NCI-H2107 treated with DMSO at 0.1 percent for 48 hours (cell line): ENCODE results near the gene B3GNT7.
"Not testable (repeated sequence)": the region's sequence is repeated elsewhere in the genome, so short reads cannot be mapped to it uniquely, and the experiment has no call there.

Source experiments
- DNase-seq: peaks from one replicate; lab custom pipeline; 2025; ENCODE audit not compliant: unreplicated experiment; lab: John Stamatoyannopoulos, UW

Gene B3GNT7

DNA sequence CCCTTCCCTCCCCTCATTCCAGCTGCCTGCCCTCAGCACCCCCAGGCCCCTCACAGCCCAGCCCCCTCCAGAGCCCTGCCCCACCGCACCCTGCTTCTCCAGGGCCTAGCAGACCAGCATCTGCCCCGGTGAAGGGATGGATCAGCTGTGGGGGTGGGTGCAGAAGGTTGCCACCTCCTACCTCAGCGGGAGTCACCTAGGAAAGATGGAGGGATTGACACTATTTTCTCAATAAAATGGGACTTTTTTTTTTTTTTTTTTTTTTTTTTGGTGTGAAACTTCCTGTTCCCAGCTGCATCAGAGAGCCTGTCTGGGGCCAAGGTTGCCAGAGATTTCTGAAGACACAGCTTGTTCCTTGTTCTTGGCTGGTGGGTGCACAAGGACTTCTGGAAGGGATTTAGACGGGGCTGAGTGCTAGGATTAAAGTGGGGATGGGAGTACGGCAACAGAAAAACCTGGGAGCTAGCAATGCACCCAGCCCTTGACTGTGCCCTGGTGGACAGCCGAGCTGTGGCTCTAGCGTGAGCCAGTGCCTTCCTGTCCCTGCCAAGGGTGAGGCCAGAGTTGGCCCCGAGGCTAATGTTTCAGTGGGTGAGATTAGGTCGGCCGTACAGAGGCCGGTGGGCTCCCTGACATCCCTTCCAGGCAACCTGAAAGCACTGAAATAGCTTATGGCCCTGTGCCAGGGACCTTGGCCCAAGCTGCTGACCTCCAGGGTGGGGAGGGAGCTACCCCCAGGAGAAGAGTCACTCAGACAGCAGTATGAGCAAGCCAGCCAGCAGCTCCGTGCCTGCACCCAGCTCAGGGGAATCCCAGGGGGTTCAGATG, 4.6 kb downstream of the B3GNT7 start:
- DNase-seq: no peak

DNA sequence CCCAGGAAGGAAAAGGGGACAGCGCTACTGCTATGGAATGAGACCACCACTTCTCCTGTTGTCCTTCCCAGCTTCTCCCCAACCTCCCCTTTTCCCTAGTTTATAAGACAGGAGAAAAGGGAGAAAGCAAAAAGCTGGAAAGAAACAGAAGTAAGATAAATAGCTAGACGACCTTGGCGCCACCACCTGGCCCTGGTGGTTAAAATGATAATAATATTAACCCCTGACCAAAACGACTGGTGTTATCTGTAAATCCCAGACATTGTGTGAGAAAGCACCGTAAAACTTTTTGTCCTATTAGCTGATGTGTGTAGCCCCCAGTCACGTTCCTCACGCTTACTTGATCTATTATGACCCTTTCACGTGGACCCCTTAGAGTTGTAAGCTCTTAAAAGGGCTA, 5.2 kb downstream of the B3GNT7 start:
- not testable (repeated sequence) for DNase-seq

DNA sequence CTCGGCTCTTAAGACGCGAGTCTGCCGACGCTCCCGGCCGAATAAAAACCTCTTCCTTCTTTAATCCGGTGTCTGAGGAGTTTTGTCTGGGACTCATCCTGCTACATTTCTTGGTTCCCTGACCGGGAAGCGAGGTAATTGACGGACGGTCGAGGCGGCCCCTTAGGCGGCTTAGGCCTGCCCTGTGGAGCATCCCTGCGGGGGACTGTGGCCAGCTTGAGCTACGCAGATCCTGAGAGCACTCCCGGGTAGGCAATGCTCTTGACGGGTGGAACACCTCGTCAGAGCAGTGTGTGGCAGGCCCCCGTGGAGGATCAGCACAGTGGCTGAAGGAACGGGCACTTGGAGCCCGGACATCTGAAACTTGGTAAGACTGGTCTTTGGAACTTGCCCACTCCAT, 5.6 kb downstream of the B3GNT7 start:
- not testable (repeated sequence) for DNase-seq

DNA sequence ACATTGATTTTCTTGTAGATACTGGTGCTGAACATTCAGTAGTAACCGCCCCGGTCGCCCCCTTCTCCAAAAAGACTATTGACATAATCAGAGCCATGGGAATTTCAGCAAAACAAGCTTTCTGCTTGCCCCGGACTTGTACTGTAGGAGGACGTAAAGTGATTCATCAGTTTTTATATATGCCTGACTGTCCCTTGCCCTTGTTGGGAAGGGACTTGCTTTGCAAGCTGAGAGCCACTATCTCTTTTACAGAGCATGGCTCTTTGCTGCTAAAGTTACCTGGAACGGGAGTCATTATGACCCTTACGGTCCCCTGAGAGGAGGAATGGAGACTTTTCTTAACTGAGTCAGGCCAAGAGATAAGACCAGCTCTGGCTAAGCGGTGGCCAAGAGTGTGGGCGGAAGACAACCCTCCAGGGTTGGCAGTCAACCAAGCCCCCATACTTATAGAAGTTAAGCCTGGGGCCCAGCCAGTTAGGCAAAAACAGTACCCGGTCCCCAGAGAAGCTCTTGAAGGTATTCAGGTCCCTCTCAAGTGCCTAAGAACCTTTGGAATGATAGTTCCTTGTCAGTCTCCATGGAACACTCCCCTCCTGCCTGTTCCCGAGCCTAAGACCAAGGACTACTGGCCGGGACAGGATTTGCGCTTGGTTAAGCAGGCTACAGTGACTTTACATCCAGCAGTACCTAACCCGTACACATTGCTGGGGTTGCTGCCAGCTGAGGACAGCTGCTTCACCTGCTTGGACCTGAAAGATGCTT, 8.1 kb downstream of the B3GNT7 start:
- not testable (repeated sequence) for DNase-seq

DNA sequence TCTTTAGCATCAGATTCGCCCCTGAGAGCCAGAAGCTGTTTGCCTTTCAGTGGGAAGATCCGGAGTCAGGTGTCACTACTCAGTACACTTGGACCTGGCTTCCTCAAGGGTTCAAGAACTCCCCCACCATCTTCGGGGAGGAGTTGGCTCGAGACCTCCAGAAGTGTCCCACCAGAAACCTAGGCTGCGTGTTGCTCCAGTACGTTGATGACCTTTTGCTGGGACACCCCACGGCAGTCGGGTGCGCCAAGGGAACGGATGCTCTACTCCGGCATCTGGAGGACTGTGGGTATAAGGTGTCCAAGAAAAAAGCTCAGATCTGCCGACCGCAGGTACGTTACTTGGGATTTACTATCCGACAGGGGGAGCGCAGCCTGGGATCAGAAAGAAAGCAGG, 8.7 kb downstream of the B3GNT7 start:
- DNase-seq: not testable (repeated sequence)

DNA sequence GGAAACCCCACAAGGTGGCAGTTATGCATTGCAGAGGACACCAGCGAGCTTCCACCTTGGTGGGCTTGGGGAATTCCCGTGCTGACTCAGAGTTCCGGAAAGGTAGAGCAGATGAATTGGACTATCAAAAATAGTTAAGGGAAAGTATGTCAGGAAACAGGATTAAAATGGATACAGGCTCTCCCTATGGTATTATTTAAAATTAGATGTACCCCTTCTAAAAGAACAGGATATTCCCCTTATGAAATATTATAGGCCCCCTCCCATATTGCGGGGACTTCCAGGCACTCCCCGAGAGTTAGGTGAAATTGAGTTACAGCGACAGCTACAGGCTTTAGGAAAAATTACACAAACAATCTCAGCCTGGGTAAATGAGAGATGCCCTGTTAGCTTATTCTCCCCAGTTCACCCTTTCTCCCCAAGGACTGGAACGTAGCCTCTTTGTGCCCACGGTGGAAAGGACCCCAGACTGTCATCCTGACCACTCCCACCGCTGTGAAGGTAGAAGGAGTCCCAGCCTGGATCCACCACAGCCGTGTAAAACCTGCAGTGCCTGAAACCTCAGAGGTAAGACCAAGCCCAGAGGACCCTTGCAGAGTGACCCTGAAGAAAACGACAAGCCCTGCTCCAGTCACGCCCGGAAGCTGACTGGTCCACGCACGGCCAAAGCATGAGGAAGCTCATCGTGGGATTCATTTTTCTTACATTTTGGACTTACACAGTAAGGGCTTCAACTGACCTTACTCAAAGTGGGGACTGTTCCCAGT, 10.3 kb downstream of the B3GNT7 start:
- not testable (repeated sequence) for DNase-seq

DNA sequence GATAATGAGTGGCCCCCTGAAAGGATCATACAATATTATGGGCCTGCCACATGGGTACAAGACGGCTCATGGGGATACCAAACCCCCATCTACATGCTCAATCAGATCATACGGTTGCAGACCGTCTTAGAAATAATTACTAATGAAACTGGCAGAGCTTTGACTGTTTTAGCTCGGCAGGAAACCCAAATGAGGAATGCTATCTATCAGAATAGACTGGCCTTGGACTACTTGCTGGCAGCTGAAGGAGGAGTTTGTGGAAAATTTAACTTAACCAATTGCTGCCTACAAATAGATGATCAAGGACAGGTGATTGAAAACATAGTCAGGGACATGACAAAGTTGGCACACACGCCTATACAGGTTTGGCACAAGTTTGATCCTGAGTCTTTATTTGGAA, 12.2 kb downstream of the B3GNT7 start:
- DNase-seq: not testable (repeated sequence)

DNA sequence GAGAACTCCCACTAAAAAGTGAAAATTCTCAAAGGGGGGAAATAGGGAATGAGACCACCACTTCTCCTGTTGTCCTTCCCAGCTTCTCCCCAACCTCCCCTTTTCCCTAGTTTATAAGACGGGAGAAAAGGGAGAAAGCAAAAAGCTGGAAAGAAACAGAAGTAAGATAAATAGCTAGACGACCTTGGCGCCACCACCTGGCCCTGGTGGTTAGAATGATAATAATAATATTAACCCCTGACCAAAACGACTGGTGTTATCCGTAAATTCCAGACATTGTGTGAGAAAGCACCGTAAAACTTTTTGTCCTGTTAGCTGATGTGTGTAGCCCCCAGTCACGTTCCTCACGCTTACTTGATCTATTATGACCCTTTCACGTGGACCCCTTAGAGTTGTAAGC, 12.8 kb downstream of the B3GNT7 start:
- DNase-seq: not testable (repeated sequence)

DNA sequence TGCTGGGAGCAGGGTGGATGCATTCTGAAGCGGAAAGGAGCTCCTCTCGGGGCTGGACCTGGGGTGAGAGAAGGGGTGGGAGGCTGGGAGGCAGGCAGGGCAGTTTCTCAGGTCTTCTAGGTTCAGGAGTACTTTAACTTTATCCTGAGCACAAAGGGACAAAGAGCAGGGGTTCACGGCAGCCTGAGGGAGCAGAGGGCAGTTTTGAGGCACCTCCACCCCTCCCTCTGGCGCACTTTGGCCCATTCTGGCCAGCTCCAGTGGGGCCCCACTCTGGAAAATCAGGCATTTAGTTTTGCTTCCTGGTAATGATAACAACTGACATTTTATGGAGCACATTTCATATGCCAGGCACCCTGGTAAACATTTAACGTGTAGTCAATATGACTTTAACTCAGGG, 14.3 kb downstream of the B3GNT7 start:
- DNase-seq: no peak

DNA sequence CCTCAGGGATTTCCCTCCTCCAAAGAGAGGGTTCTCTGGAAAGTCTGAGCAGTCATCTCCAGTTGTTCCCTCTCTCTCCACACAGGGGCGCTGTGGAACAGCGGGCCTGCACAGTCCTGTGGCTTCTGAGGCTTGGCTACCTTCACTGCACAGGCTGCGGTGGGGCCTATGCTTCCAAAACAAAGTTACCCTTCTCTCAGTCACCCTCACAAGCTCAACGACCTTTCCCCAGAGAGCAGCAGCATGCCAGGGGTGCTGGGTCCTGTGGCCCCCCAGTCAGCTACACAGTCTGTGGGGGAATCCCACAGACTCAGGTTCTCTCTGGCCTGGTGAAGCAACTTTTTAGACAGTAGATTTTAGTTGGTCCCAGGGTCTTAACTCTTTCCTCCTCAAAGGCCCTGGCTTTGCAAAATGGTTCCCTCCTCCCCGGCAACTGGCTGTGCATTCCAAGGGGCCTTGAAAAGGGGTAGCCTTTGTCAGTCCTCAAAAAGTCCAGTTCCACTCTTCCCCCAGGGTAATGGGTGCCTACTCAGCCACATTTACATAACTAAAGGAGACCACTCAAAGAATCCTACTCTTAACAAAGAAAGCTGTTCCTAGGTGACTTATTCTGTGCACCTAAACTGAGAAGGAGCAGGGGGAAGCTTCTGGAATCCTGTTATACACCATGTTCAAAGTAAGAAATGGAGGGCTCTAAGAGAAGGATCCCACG, 14.9 kb downstream of the B3GNT7 start:
- DNase-seq: no peak

DNA sequence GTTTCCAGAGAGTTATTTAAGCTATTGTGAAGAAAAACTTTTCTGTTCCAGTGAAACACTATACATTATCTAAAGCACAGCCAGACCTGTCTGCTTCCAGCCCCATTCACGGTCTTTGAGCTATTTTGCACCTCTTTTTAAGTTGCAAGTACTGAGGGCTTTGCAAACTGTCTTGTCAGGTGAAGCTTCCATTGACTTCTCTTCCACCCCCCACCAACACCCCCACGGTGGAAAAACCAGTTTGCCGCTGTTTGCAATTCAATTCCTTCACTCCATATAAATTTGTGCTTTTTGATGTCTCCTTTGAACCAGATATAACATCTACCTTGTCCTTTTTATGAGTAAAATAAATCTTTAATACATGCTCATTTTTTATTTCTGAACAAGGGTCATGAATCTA, 15.7 kb downstream of the B3GNT7 start:
- no peak for DNase-seq

DNA sequence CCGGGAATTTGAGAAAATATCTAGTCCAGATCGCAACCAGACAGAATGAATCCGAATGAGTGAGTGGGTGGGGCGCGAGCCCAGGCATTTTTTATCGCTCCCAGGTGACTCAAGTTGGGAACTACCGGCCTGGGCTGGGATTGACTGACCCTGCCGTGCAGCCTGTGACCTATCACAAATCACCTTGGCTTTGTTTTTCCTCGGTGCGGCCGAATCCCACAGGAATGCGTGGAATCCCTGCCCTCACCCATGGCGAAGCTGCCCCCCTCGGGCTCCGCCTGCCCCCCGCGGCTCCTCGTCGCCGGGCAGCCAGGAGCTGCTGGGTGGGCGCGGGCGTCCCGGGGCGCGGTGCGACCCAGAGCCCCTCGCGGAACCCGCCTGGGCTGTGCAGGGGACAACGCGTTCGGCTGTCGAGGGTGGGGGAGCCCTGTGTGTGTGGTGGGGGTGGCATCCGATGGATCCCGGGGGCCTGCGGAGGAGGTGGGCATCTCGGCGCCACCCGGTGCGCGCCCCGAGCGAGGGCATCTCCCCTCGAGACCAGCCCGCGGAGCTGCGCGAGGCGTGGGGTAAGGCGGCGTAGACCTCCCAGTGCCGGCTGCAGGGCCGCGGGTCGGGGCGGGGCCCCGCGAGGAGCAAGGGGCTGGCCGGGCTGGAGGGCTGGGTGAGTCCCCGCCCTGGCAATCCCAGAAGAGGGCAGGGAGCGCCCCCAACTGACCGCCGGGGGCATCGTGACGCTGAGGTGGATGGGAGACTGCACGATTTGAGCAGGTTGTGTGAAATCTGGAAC, 16.5 kb downstream of the B3GNT7 start:
- peak; percentile 52 for DNase-seq

DNA sequence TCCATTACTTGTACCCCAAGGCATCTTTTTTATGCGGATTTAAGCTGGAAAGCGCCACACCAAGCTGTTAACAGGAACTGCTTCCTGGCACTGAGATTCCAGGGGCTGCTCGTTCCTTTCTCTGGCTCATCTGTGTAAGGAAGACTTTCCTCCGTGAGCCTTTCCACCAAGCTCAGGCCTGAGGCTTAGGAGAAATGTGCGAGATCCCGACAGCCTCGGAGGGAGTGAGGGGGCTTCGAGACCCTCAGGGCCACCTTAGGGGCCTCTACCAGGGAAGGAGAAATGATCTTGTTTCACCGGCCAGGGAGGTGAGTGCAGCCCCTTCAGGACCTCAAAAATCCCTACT, 17.1 kb downstream of the B3GNT7 start:
- no peak for DNase-seq

DNA sequence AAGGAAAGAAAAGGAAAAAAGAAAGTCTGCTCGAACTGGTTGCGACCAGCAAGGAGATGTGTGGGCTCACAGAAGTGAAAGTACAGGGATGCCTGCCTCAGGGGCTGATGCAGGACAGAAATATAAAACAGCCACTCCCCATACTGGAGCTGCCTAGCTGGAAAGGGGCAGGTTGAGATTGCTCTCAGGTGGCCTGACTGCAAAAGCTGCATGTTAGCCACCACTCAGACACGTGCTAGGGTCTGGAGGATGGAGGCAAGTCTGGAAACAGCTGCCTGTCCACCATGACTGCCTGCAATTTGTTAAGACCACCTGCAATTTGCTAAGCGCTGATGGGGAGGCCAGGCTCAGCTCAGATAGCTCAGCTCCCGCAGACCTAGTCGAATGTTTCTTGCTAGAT, 17.9 kb downstream of the B3GNT7 start:
- DNase-seq: no peak

DNA sequence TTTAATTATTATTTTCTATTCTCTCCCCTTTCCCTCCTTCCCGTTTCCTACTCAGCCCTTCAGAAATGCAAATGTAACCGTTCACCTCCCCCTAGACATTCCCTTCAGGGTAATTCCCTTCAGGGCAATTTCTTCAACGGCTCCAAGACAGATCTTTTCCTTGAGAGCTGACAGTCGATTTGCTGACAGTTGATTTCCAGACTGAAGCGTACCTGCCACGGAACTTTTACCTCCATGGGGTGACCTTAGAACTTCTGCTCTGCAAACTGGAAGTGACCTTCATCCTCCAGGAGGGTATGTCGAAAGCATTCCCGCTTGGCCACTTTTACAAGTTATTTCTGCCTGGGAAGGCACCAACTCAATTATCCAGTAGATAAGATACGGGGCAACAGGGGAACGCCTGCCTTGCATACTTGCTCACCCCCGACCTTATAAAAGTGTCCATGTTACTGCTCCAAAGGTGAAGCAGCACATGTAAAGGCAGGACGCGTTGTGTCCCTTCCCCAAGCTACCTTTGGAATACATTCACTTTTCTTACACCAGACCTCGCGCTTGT, 18.5 kb downstream of the B3GNT7 start:
- no peak for DNase-seq

DNA sequence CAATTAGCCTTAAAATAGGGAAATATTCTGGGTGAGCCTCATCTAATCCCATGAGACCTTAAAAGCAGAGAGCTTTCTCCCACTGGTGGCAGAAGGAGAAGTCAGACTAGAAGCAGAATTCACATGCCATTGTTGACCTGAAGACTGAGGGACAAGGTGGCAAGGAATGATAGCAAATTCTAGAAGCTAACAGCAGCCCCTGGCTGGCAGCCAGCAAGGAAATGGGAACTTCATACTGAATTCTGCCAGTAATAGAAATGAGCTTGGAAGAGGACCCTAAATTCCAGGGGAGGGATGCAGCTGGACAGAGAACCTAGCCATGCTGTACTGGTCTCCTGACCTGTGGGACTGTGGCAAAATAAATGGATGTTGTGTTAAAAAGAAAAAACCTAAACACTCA, 19.5 kb downstream of the B3GNT7 start:
- DNase-seq: no peak

DNA sequence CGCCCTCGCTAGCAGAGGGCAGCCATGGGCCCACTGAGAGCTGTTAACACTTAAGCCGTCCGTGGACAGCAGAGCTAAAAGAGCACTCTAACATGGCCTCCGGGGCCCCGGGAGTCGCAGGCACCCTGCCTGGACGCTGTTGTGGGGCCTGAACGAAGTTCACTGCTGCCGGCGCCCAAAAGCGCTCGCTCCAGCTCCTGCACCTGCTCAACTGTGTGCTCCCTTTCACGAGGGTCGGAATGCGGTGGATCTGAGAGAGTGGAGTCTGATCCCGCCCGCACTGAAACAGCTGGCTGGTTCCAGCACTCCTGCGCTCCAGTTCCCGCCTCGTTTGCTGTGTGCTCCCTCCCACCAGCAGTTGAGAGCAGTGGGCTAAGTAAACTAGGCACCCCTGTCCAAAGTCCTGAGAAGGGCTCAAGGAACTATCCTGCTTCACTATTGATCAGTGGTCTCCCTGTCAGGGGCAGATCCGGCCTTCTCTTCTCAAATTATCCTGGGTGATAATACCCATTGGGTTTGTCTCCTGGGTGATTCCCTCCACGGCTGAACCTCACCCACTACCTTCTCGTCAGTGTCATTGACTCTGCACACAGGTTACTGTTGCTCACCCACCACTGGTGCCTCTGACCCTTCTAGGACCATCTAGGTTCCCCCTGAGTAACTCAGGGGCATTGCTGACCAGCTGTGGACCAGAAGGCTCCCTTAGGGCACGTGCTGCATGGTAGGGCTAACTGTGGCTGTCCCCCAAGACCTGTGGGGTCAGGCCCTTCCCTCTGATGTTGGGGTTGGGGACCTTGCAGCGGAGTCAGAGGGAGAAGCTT, 23.5 kb downstream of the B3GNT7 start:
- no peak for DNase-seq

DNA sequence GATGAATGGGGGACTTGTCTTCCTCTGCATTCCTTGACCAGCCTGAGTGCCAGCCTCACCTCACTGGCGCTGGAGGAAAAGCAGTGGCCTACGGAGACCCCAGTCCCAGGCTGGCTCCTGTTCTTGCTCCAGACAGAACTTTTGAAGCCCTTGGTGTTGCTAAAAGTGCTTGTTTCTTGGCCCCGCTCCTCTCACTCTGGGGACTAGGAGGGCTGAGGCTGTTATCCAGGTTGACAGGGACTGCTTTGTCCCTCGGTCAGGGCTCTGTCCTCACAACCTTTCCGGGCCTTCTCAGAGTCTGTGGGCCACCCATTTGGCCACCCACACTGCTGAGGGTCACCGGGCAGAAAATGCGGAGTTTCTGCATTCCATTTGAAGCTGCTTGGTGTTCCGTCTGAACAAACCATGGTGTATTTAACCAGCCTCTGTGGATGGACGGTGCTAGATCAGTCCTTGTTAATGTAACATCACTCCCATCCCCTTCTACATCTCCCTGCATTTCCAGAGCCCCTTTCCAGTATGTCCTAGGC, 25.6 kb downstream of the B3GNT7 start:
- no peak for DNase-seq

DNA sequence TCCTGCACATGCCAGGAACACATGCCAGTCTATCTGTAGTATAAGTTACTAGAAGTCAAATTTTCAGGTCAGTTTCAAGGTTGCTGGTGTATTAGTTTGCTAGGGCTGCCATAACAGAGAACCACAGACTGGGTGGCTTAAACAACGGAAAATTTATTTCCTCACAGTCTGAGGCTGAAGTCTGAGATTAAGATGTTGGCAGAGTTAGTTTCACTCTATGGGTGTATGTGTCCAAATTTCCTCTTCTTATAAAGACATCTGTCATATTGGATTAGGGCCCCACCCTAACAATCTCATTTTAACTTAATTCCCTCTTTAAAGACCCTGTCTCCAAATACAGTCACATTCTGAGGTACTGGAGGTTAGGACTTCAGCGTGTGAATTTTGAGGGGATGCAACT, 26.5 kb downstream of the B3GNT7 start:
- no peak for DNase-seq
